Liver (tissue), 9 donors: ENCODE results near the gene MSGN1. TPM values are rescaled to one million over a fixed set of nuclear protein-coding genes. Genes with fewer than 3 reads are reported as not detected.

Source experiments
- DNase-seq: peaks from one replicate; pipeline ENCODE4 v3.0.0-alpha.2; 2017; ENCODE audit warnings: low spot score
- H3K27ac ChIP-seq, 2 donors: one replicate each; pipeline ENCODE4 v1.7.0; 2013; ENCODE audit warnings: inconsistent platforms in 2 of 2, low read length in 2 of 2, control low read depth in 1 of 2, low read depth in 1 of 2, mild to moderate bottlenecking in 1 of 2
- H3K27me3 ChIP-seq, 4 donors: one replicate each; pipeline versions ENCODE4 v1.6.1 to v1.7.0; 2013; ENCODE audit warnings: low read length in 3 of 4, inconsistent platforms in 1 of 4, mild to moderate bottlenecking in 1 of 4, moderate library complexity in 1 of 4; ENCODE audit not compliant: control insufficient read depth in 4 of 4, insufficient read depth in 4 of 4
- H3K36me3 ChIP-seq, 4 donors: one replicate each; pipeline versions ENCODE4 v1.6.1 to v1.7.0; 2013; ENCODE audit warnings: low read length in 3 of 4, mild to moderate bottlenecking in 3 of 4, low read depth in 1 of 4, moderate library complexity in 1 of 4; ENCODE audit not compliant: control insufficient read depth in 4 of 4, insufficient read depth in 3 of 4
- H3K4me1 ChIP-seq, 4 donors: one replicate each; pipeline versions ENCODE4 v1.6.1 to v1.7.0; 2013; ENCODE audit warnings: low read length in 3 of 4, mild to moderate bottlenecking in 3 of 4, moderate library complexity in 1 of 4; ENCODE audit not compliant: control insufficient read depth in 4 of 4, insufficient read depth in 4 of 4
- H3K4me3 ChIP-seq, 3 donors: one replicate each; pipeline versions ENCODE4 v1.6.1 to v1.7.0; 2013; ENCODE audit warnings: low read length in 3 of 3, control low read depth in 1 of 3, low read depth in 1 of 3, mild to moderate bottlenecking in 1 of 3
- H3K9ac ChIP-seq, 2 donors: one replicate each; pipeline ENCODE4 v1.7.0; 2013; ENCODE audit warnings: low read length in 2 of 2, mild to moderate bottlenecking in 2 of 2, moderate library complexity in 2 of 2, control low read depth in 1 of 2, low read depth in 1 of 2
- H3K9me3 ChIP-seq, 4 donors: one replicate each; pipeline versions ENCODE4 v1.6.1 to v1.7.0; 2013; ENCODE audit warnings: low read length in 3 of 4; ENCODE audit not compliant: control insufficient read depth in 4 of 4
- ATF3 ChIP-seq: IDR thresholded peaks from 2 replicates; pipeline ENCODE4 v1.6.1; 2016; ENCODE audit warnings: antibody characterized with exemption
- CTCF ChIP-seq: fragments of 150-350 bp; IDR thresholded peaks from 2 replicates; pipeline ENCODE4 v1.5.1; 2017; ENCODE audit warnings: improper control_type of control experiment, low read depth, low read length; ENCODE audit not compliant: missing input control
- EGR1 ChIP-seq, 2 donors: IDR thresholded peaks; 2 replicates each; pipeline ENCODE4 v1.6.1; 2016 to 2018; ENCODE audit warnings: antibody characterized with exemption in 2 of 2, low read depth in 2 of 2
- GABPA ChIP-seq, 2 donors: IDR thresholded peaks in 1 of 2; conservative IDR thresholded peaks in 1 of 2; 2 replicates each; pipeline ENCODE4 v1.6.1; 2016; ENCODE audit warnings: antibody characterized with exemption in 2 of 2, mild to moderate bottlenecking in 1 of 2, moderate library complexity in 1 of 2
- HNF4A ChIP-seq, 2 donors: conservative IDR thresholded peaks; 2 replicates each; pipeline ENCODE4 v1.6.1; 2016; ENCODE audit warnings: antibody characterized with exemption in 2 of 2, mild to moderate bottlenecking in 2 of 2
- NR2F2 ChIP-seq: IDR thresholded peaks from 2 replicates; pipeline ENCODE4 v1.6.1; 2016; ENCODE audit warnings: antibody characterized with exemption
- RAD21 ChIP-seq, 2 donors: IDR thresholded peaks; 2 replicates each; pipeline ENCODE4 v1.6.1; 2016; ENCODE audit warnings: antibody characterized with exemption in 2 of 2, mild to moderate bottlenecking in 2 of 2
- REST ChIP-seq: IDR thresholded peaks from 2 replicates; pipeline ENCODE4 v1.6.1; 2016; ENCODE audit warnings: antibody characterized with exemption, mild to moderate bottlenecking
- SP1 ChIP-seq: IDR thresholded peaks from 2 replicates; pipeline ENCODE4 v1.6.1; 2018; ENCODE audit warnings: antibody characterized with exemption, mild to moderate bottlenecking
- TAF1 ChIP-seq: conservative IDR thresholded peaks from 2 replicates; pipeline ENCODE4 v1.6.1; 2016; ENCODE audit warnings: antibody characterized with exemption, mild to moderate bottlenecking
- ZBTB33 ChIP-seq: IDR thresholded peaks from 2 replicates; pipeline ENCODE4 v1.6.1; 2016; ENCODE audit warnings: antibody characterized with exemption
- WGBS: extraction: QIAGEN DNeasy Blood & Tissue Kit; methylation state at CpG from one replicate; pipeline ENCODE4 v1.1.7; 2013; 5-methylcytosine and 5-hydroxymethylcytosine counted together
- polyA plus RNA-seq, 2 donors: library from polyadenylated mRNA; stranded (reverse) in 1 of 2; unstranded in 1 of 2; fragments of 200-250 nt in 1 of 2; fragments of >200 nt in 1 of 2; fragmentation: Nextera tagmentation in 1 of 2; extraction: Ambion mirVana in 1 of 2; gene quantifications; one replicate each; pipeline versions ENCODE4 v1.2.1 to v1.2.3, GENCODE V29; 2013 to 2015
- total RNA-seq, 2 donors: library from RNA; depleted of rRNA; stranded (reverse); fragments of >200 nt; gene quantifications; one replicate each; pipeline ENCODE4 v1.2.3, GENCODE V29; 2014
- donor health status: healthy.
- donor health status: healthy.
- donor health status: healthy.
- donor health status: healthy.
- donor health status: healthy.

Gene MSGN1
- total and polyA plus RNA-seq, 4 donors: not detected

GRCh38 chr2:17768894-17769293 is 47.4 kb upstream of the MSGN1 start:
- WGBS: 62% methylated on average over 4 of the region's 4 CpGs
- Histone ChIP-seq H3K27me3 (no peaks in the 10 kb centered on the region), H3K9ac (no peak overlapping the region), H3K9me3 (no peaks in the 10 kb centered on the region), H3K36me3 (peaks cover 0 to 12% (median 2%) of the 10 kb centered on the region in 4 donors), H3K4me1 (peaks cover 4 to 20% (median 11%) of the 10 kb centered on the region in 4 donors), H3K27ac (no peak overlapping the region), H3K4me3 (no peak overlapping the region)
- no peak for DNase-seq
- TF ChIP-seq GABPA (IDR thresholded peaks at IDR 0.05 in 1 of 2, conservative IDR thresholded peaks at IDR 0.05 in 1 of 2): no peak

GRCh38 chr2:17771956-17772355 is 44.3 kb upstream of the MSGN1 start:
- 96% methylated on average over 2 of the region's 2 CpGs for WGBS
- H3K4me3 ChIP-seq: no peak overlapping the region
- DNase-seq: no peak

GRCh38 chr2:17772532-17772931 is 43.7 kb upstream of the MSGN1 start:
- peaks cover 0 to 14% (median 4%) of the 10 kb centered on the region in 4 donors for H3K36me3 ChIP-seq
- TF ChIP-seq NR2F2: no peak
- TF ChIP-seq ATF3: no peak
- no peak for TF ChIP-seq SP1
- no peak for TF ChIP-seq REST
- TF ChIP-seq CTCF: no peak
- no peak for TF ChIP-seq RAD21 (IDR thresholded peaks at IDR 0.05)
- no peak for TF ChIP-seq ZBTB33
- TF ChIP-seq EGR1 (IDR thresholded peaks at IDR 0.05; ENCODE audit: low read depth in 2 of 2): no peak
- no peak for TF ChIP-seq HNF4A (conservative IDR thresholded peaks at IDR 0.05)
- WGBS: 95% methylated on average over 2 of the region's 2 CpGs
- H3K9me3 ChIP-seq: no peaks in the 10 kb centered on the region
- DNase-seq: no peak
- no peak overlapping the region for H3K9ac ChIP-seq
- no peak overlapping the region for H3K27ac ChIP-seq
- peaks cover 0 to 4% (median 1%) of the 10 kb centered on the region in 4 donors for H3K4me1 ChIP-seq
- no peaks in the 10 kb centered on the region for H3K27me3 ChIP-seq
- no peak overlapping the region for H3K4me3 ChIP-seq

More at GRCh38 chr2:17771956-17772355, 44.3 kb upstream of the MSGN1 start:
- no peak overlapping the region for H3K27ac ChIP-seq
- H3K36me3 ChIP-seq: peaks cover 0 to 14% (median 2%) of the 10 kb centered on the region in 4 donors
- no peaks in the 10 kb centered on the region for H3K9me3 ChIP-seq
- TF ChIP-seq CTCF (no peak), TAF1 (no peak)
- no peak overlapping the region for H3K9ac ChIP-seq
- peaks cover 0 to 4% (median 1%) of the 10 kb centered on the region in 4 donors for H3K4me1 ChIP-seq
- no peaks in the 10 kb centered on the region for H3K27me3 ChIP-seq
